GM12878 (cell line): ENCODE measurements around the gene DIDO1. TPM values are rescaled to one million over a fixed set of nuclear protein-coding genes. Genes with fewer than 3 reads are reported as not detected.
A peak's percentile ranks its signal among the peaks of the same experiment; 100 is the strongest.

Experiments used
- ATAC-seq: fragments of 200-7000 bp; cut with Tn5 transposase; 3 replicates; pipeline ENCODE4 v1.9.1; 2020; ENCODE audit warnings: mild to moderate bottlenecking, moderate library complexity
- BruUV-seq: library from RNA; stranded (reverse); fragments of 400-500 nt; replicated peaks from 2 replicates; lab custom pipeline; 2021; lab: Mats Ljungman, UMichigan
- CTCF ChIA-PET: fragments of 300-600 bp; sonication (Branson Sonifier 250); formaldehyde crosslinking; extraction: SDS; loops from one replicate; lab custom pipeline; 2021; ENCODE audit warnings: inconsistent platforms; lab: Yijun Ruan, JAX
- POLR2A ChIA-PET: fragments of 350-600 bp; formaldehyde crosslinking; extraction: SDS; loops from one replicate; lab custom pipeline; 2021; ENCODE audit warnings: inconsistent platforms; lab: Charles Lee
- RAD21 ChIA-PET: fragments of 300-600 bp; sonication (Branson Sonifier 250); formaldehyde crosslinking; loops from one replicate; lab custom pipeline; 2023; ENCODE audit warnings: antibody characterized with exemption; ENCODE audit not compliant: unreplicated experiment; lab: Charles Lee
- SMC1A ChIA-PET: fragments of 300-600 bp; sonication (Branson Sonifier 250); formaldehyde crosslinking; loops from one replicate; lab custom pipeline; 2023; ENCODE audit not compliant: unreplicated experiment, uncharacterized antibody; lab: Charles Lee
- DNase-seq: peaks from one replicate; pipeline ENCODE4 v3.0.0-alpha.2; 2011; ENCODE audit warnings: low read depth, low spot score
- FAIRE-seq: peaks from 3 replicates; lab custom pipeline; 2011; peaks lifted over from hg19 to GRCh38; lab: Jason Lieb, UNC
- H2AFZ ChIP-seq: 2 replicates; pipeline ENCODE4 v1.6.0; 2011; ENCODE audit warnings: low read depth, low read length, control low read depth; ENCODE audit not compliant: control insufficient read depth
- H3K27ac ChIP-seq: 2 replicates; pipeline ENCODE4 v1.5.1; 2011; ENCODE audit warnings: control low read depth; ENCODE audit not compliant: control insufficient read depth, insufficient read depth
- H3K27me3 ChIP-seq, 2 experiments: replicated peaks in 1 of 2; 2 replicates each; pipeline versions ENCODE4 v1.6.0 to v1.6.1; 2011; ENCODE audit warnings: low read length in 1 of 2; ENCODE audit not compliant: control insufficient read depth in 2 of 2, insufficient read depth in 2 of 2
- H3K36me3 ChIP-seq, 2 experiments: 2 replicates each; pipeline ENCODE4 v1.5.1; 2011; ENCODE audit warnings: low read length in 1 of 2; ENCODE audit not compliant: control insufficient read depth in 2 of 2, insufficient read depth in 2 of 2
- H3K4me1 ChIP-seq: 2 replicates; pipeline ENCODE4 v1.6.1; 2011; ENCODE audit warnings: mild to moderate bottlenecking, low read length, moderate library complexity, mixed read lengths; ENCODE audit not compliant: control insufficient read depth, insufficient read depth
- H3K4me2 ChIP-seq: 2 replicates; pipeline ENCODE4 v1.6.0; 2011; ENCODE audit warnings: control low read depth; ENCODE audit not compliant: control insufficient read depth, insufficient read depth
- H3K4me3 ChIP-seq: fragments of 200-600 bp; sonication (generic); 2 replicates; pipeline ENCODE4 v1.5.1; 2016
- H3K79me2 ChIP-seq: 2 replicates; pipeline ENCODE4 v1.6.0; 2011; ENCODE audit warnings: low read length; ENCODE audit not compliant: control insufficient read depth, insufficient read depth
- H3K9ac ChIP-seq: 2 replicates; pipeline ENCODE4 v1.8.0; 2011; ENCODE audit warnings: low read length, control low read depth, mixed read lengths; ENCODE audit not compliant: control insufficient read depth, insufficient read depth
- H3K9me3 ChIP-seq: replicated peaks from 3 replicates; pipeline ENCODE4 v1.5.1; 2011; ENCODE audit warnings: mild to moderate bottlenecking, low read length; ENCODE audit not compliant: control insufficient read depth, insufficient read depth
- H4K20me1 ChIP-seq: 2 replicates; pipeline ENCODE4 v1.6.0; 2011; ENCODE audit not compliant: control insufficient read depth, insufficient read depth
- EP300 ChIP-seq, 2 experiments: fragments of 150-350 bp in 1 of 2; IDR thresholded peaks; 2 replicates each; pipeline ENCODE4 v1.6.1; 2011 to 2012; ENCODE audit warnings: low read depth in 2 of 2, low read length in 2 of 2, borderline replicate concordance in 1 of 2, improper control_type of control experiment in 1 of 2, inconsistent platforms in 1 of 2; ENCODE audit not compliant: control insufficient read depth in 1 of 2
- FOS ChIP-seq: IDR thresholded peaks from 3 replicates; pipeline ENCODE4 v1.6.1; 2011; ENCODE audit warnings: borderline replicate concordance; ENCODE audit not compliant: insufficient read length; ENCODE audit errors: extremely low read depth
- FOXM1 ChIP-seq: IDR thresholded peaks from 2 replicates; pipeline ENCODE4 v1.6.1; 2012; ENCODE audit warnings: low read depth, mild to moderate bottlenecking, inconsistent platforms, low read length, moderate library complexity
- MLLT1 ChIP-seq: fragments of 450-650 bp; IDR thresholded peaks from 2 replicates; pipeline ENCODE4 v1.6.1; 2016; ENCODE audit warnings: mild to moderate bottlenecking
- TCF12 ChIP-seq: IDR thresholded peaks from 2 replicates; pipeline ENCODE4 v1.6.1; 2011; ENCODE audit warnings: low read depth, mild to moderate bottlenecking, low read length
- ZNF274 ChIP-seq: IDR thresholded peaks from one replicate; pipeline ENCODE4 v1.8.0; 2011; ENCODE audit not compliant: insufficient read length, insufficient read depth
- ZNF687 ChIP-seq: fragments of 450-650 bp; IDR thresholded peaks from 2 replicates; pipeline ENCODE4 v1.6.1; 2017; ENCODE audit warnings: mild to moderate bottlenecking, moderate library complexity
- WGBS: methylation state at CpG from one replicate; pipeline ENCODE4 v1.1.6; 2016; ENCODE audit warnings: low lambda C conversion rate; ENCODE audit not compliant: insufficient replicate concordance, insufficient coverage; ENCODE audit errors: missing lambda C conversion rate; 5-methylcytosine and 5-hydroxymethylcytosine counted together
- in situ Hi-C: fragments of 300-500 bp; cut with MboI; formaldehyde crosslinking; loops from 9 replicates; pipeline ENCODE4 v1.14.3; 2018; ENCODE audit warnings: mixed read lengths
- intact Hi-C: fragments of 100-400 bp; cut with micrococcal nuclease; formaldehyde crosslinking; loops from one replicate; pipeline ENCODE4 v1.14.2; 2022; ENCODE audit not compliant: unreplicated experiment
- polyA plus RNA-seq, 11 experiments: library from polyadenylated mRNA; depleted of rRNA in 4 of 11; unstranded in 6 of 11; stranded (reverse) in 5 of 11; fragments of >200 nt; fragmentation: Nextera tagmentation in 4 of 11; fragmentation: Illumina TruSeq in 1 of 11; extraction: Ambion mirVana in 4 of 11; extraction: Trizol in 1 of 11; gene quantifications; 1 replicate in 1 of 11; 2 replicates in 10 of 11; pipeline versions ENCODE4 v1.2.1 to v1.2.3, GENCODE V29; 2011 to 2016; ENCODE audit warnings: inconsistent platforms in 2 of 11, missing spikeins in 2 of 11, low read depth in 1 of 11
- total RNA-seq, 4 experiments: library from RNA; depleted of rRNA in 3 of 4; stranded (reverse); fragments of >200 nt in 3 of 4; fragmentation: Illumina TruSeq in 1 of 4; extraction: Trizol in 1 of 4; gene quantifications; 2 replicates each; pipeline versions ENCODE4 v1.2.1 to v1.2.3, GENCODE V29; 2013 to 2021
- TF ChIP-seq, protein P1 (sequence below): fragments of 450-650 bp; IDR thresholded peaks from 2 replicates; pipeline ENCODE4 v1.6.1; 2018; ENCODE audit warnings: mild to moderate bottlenecking, low read depth, moderate library complexity; ENCODE audit not compliant: partially characterized antibody
- TF ChIP-seq, protein P2 (sequence below): IDR thresholded peaks from 2 replicates; pipeline ENCODE4 v1.6.1; 2011; ENCODE audit warnings: low read depth, low read length, improper control_type of control experiment, borderline replicate concordance

DIDO1 gene
- total and polyA plus RNA-seq, 10 of the 15 experiments (the other 5 are each of a cell fraction or from before 2014, with no cell fraction given) = 5.5 to 56.4 (median 38.4) TPM

GRCh38 chr20:62925420-62926228 lies 681 bp downstream of the DIDO1 start:
- RAD21 ChIA-PET = interaction anchor here (1.3 to 1.8 kb wide), 3 partner anchors 24 to 103 kb away, joined by 4 to 5 read pairs (median 5); no protein-coding TSS in a partner anchor
- intact Hi-C loops = no loop called here
- Histone ChIP-seq H3K4me1 (peaks cover 25% of the 10 kb centered on the region), H4K20me1 (peaks cover 16% of the 10 kb centered on the region), H3K27ac (peak overlapping the region; percentile 96), H3K79me2 (peaks cover 99% of the 10 kb centered on the region), H2AFZ (peak overlapping the region; percentile 20; the same call in 1 of the 2 replicates), H3K4me2 (peak overlapping the region; percentile 96), H3K9me3 (no peaks in the 10 kb centered on the region), H3K36me3 (no peaks in the 10 kb centered on the region; a peak in 1 of 4 replicates), H3K4me3 (peak overlapping the region; percentile 64), H3K9ac (peak overlapping the region; percentile 83), H3K27me3 (no peaks in the 10 kb centered on the region)
- no peak for FAIRE-seq
- SMC1A ChIA-PET = interaction anchor here (1.3 to 2.1 kb wide), 3 partner anchors 25 to 47 kb away, joined by 3 to 5 read pairs (median 4); no protein-coding TSS in a partner anchor
- peak; percentile 25 for ATAC-seq
- WGBS = under 1% methylated on average over 45 of the region's 63 CpGs
- CTCF ChIA-PET = interaction anchor here (0.6 to 2.6 kb wide), 4 partner anchors 9 to 85 kb away, joined by 3 to 14 read pairs (median 10); no protein-coding TSS in a partner anchor
- DNase-seq = no peak
- POLR2A ChIA-PET = interaction anchor here (1.4 to 5.4 kb wide), 3 partner anchors 10 to 28 kb away, joined by 7 to 59 read pairs (median 7); partner anchors contain the start of genes GID8 and SLC17A9
- in situ Hi-C loops = no loop called here
- no TSS peak for BruUV-seq
- TF ChIP-seq ZNF687 (no peak), MLLT1 (0 out of 2 replicates have a peak, but pooled peaks have one; percentile 55), FOS (no peak), TCF12 (no peak), EP300 (IDR thresholded peaks at IDR 0.05; ENCODE audit: borderline replicate concordance in 1 of 2, control insufficient read depth in 1 of 2, low read depth in 2 of 2, low read length in 2 of 2) (no peak), ZNF274 (no peak), FOXM1 (no peak)
- TF ChIP-seq, protein P1, sequence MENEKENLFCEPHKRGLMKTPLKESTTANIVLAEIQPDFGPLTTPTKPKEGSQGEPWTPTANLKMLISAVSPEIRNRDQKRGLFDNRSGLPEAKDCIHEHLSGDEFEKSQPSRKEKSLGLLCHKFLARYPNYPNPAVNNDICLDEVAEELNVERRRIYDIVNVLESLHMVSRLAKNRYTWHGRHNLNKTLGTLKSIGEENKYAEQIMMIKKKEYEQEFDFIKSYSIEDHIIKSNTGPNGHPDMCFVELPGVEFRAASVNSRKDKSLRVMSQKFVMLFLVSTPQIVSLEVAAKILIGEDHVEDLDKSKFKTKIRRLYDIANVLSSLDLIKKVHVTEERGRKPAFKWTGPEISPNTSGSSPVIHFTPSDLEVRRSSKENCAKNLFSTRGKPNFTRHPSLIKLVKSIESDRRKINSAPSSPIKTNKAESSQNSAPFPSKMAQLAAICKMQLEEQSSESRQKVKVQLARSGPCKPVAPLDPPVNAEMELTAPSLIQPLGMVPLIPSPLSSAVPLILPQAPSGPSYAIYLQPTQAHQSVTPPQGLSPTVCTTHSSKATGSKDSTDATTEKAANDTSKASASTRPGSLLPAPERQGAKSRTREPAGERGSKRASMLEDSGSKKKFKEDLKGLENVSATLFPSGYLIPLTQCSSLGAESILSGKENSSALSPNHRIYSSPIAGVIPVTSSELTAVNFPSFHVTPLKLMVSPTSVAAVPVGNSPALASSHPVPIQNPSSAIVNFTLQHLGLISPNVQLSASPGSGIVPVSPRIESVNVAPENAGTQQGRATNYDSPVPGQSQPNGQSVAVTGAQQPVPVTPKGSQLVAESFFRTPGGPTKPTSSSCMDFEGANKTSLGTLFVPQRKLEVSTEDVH = no peak
- TF ChIP-seq, protein P2, sequence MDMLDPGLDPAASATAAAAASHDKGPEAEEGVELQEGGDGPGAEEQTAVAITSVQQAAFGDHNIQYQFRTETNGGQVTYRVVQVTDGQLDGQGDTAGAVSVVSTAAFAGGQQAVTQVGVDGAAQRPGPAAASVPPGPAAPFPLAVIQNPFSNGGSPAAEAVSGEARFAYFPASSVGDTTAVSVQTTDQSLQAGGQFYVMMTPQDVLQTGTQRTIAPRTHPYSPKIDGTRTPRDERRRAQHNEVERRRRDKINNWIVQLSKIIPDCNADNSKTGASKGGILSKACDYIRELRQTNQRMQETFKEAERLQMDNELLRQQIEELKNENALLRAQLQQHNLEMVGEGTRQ = no peak
